RWPE1 (cell line): ENCODE results near the gene VAC14.
A peak's percentile ranks its signal among the peaks of the same experiment; 100 is the strongest.

Source experiments
- CTCF ChIA-PET: fragments of 350-600 bp; sonication (Branson Sonifier 250); formaldehyde crosslinking; extraction: SDS; loops from one replicate; lab custom pipeline; 2021; lab: Yijun Ruan, JAX
- POLR2A ChIA-PET: fragments of 400-600 bp; formaldehyde crosslinking; extraction: SDS; loops from one replicate; lab custom pipeline; 2020; ENCODE audit warnings: antibody characterized with exemption; ENCODE audit not compliant: low non-redundant PET; lab: Yijun Ruan, JAX
- DNase-seq: peaks from one replicate; pipeline ENCODE4 v3.0.0; 2012; ENCODE audit warnings: low spot score
- H3K27ac ChIP-seq: fragments of 450-650 bp; 2 replicates; pipeline ENCODE4 v1.5.1; 2017
- TF ChIP-seq, protein P1 (sequence below): fragments of 450-650 bp; conservative IDR thresholded peaks from 2 replicates; pipeline ENCODE4 v1.5.1; 2017; ENCODE audit warnings: low read depth, mild to moderate bottlenecking

VAC14 gene

DNA sequence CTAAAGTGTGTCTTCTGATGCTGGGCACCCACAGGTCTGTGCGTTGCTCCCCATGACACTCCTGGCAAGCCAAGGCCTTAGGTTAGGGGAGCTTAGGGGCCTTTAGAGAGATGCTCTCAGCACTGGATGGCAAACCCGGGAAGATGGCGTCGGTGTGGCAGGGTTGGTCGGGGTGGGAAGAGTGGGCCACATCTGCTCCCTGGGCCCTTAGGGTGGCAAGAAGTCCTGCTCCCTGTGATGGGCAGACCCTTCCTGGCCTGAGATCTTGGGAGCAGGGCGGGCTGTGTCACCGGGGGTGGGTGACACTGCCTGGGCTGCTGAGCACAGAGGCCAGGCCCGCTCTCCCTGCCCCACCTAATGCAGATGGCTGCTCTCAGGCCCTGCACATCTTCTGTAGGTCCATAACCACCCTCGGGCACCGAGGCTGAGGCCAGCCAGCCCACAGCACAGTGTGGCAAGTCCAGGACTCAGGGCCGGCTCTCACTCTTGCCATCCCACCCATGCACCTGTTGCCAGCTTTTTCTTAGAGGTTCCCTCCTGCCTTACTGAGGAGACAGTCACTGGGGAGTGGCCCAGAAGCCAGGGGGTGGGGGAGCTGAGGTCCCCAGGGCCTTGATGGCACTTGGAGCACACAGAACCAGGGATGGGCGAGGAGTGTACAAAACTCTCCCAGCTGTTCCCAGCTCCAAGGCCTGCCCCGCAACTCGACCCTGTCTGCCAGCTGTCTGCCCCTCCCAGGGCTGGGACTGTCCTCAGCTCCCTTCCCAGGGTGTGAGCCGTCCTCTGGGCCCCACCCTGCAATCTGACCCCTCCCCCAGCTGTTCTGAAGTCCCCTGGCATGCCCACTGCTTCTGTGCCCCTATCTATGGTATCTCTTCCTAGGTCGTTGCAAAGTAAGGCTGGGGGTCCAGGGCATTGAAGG is 110.7 kb downstream of the VAC14 start:
- H3K27ac ChIP-seq, result peak overlapping the region; percentile 100
- TF ChIP-seq, protein P1, sequence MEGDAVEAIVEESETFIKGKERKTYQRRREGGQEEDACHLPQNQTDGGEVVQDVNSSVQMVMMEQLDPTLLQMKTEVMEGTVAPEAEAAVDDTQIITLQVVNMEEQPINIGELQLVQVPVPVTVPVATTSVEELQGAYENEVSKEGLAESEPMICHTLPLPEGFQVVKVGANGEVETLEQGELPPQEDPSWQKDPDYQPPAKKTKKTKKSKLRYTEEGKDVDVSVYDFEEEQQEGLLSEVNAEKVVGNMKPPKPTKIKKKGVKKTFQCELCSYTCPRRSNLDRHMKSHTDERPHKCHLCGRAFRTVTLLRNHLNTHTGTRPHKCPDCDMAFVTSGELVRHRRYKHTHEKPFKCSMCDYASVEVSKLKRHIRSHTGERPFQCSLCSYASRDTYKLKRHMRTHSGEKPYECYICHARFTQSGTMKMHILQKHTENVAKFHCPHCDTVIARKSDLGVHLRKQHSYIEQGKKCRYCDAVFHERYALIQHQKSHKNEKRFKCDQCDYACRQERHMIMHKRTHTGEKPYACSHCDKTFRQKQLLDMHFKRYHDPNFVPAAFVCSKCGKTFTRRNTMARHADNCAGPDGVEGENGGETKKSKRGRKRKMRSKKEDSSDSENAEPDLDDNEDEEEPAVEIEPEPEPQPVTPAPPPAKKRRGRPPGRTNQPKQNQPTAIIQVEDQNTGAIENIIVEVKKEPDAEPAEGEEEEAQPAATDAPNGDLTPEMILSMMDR, result no peak
- ChIA-PET POLR2A (no interaction called here), CTCF (interaction anchor here (0.6 to 1.0 kb wide), 3 partner anchors 36 to 80 kb away, joined by 3 to 5 read pairs (median 3); no protein-coding TSS in a partner anchor)
- DNase-seq, result no peak

DNA sequence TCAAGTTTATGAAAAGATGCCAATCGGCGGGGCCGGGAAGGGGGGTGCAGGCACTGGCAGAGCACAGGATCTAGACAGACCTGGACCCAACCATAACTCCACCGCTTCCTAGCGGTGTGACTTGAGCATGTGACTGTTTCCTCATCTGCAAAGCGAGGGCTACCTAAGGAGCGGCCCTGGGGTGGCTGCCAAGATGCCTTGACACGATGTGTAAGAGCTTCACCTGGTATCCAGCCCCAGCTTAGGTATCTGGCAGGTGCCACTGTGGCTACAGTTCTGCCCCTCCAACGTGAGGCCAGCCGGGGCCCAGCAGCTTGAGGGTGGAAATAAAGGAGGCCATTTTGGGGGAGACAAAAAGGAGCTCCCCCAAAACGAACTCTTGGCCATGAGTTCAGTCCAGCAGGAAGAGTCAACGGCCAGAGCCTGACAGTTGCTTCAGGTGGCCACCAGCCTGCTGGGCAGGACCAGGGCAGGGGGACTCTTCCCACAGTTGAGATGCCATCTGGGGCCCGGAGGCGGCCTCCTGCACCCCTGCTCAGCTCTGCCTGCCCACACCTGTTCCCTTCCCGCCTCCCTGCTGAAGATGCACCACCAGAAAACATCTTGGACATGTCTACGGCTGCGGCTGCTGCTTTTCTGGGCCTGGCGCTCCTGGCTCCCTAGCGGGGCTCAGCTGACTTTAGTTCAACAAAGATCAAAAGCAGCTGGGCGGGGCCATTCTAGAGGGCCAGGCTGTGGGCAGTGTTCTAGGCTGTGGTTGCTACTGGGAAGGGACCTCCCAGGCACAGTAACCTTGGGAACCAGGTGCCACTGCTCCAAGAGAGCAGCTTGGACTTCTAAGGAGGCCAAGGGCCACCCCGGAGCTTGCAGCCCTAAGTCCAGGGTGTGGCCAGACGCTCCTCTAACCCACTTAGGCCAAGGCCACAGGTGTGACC is 111.7 kb downstream of the VAC14 start:
- CTCF ChIA-PET, result interaction anchor here (0.6 to 1.1 kb wide), 4 partner anchors 26 to 825 kb away, joined by 3 to 11 read pairs (median 4); no protein-coding TSS in a partner anchor
- no peak for DNase-seq
- POLR2A ChIA-PET, result no interaction called here
- TF ChIP-seq, protein P1, result no peak
- H3K27ac ChIP-seq, result peak overlapping the region; percentile 100

DNA sequence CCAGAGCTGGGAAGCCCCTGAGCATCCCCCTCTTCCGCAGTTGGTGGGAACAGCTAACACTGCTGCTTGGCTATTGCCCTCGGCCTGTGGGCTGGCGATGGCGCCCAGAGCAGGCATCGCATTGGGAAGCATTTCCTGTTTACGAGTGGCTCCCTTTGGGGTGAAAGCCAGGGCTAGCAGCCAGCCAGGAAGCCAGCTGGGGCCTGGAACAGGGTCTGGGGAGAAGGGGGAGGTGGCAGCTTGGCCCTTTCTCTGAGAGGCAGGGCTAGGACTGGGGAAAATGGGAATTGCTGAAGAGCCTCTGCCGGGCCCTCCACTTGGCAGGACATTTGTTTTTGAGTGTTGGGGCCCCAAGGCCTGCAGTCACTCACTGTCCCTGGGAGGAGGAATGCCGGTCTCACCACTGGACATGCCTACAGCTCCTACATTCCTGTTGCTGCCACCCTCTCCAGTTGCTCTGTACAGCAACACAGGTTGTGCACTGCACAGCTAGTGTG is 112.7 kb downstream of the VAC14 start:
- no peak for DNase-seq
- ChIA-PET POLR2A (no interaction called here), CTCF (interaction anchor here (0.7 to 2.5 kb wide), 6 partner anchors 9 to 82 kb away, joined by 3 to 19 read pairs (median 6); no protein-coding TSS in a partner anchor)
- H3K27ac ChIP-seq, result peak overlapping the region; percentile 100
- TF ChIP-seq, protein P1, result no peak

DNA sequence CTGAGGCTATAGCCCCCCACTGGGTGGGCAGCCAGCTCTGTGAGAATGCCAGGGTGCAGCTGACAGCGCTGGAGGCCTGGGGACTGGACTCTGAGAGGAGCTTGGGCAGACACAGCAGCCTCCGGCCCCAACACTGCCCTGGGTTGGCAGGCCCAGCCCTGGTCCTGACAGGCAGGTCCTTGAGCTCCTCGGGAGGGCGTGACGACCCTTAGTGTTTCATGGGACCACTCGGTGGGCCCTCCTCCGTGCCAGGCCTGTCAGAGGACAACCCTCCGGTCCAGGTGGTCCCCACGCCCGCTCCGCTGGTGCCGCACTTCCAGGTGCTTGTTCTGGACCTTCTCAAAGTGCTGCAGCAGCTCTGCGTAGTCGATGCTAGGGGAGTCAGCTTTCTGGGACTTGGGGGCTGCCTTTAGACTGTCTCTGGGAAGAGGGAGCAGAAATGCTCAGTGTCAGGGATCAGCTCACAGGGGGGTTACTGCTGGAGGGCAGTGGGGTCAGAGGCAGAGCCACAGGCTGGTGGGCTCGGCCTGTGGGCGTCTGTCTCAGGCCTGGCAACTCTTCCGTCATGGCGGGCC is 113.2 kb downstream of the VAC14 start:
- peak overlapping the region; percentile 100 for H3K27ac ChIP-seq
- ChIA-PET CTCF (interaction anchor here (0.7 to 2.5 kb wide), 5 partner anchors 9 to 82 kb away, joined by 3 to 19 read pairs (median 5); no protein-coding TSS in a partner anchor), POLR2A (no interaction called here)
- TF ChIP-seq, protein P1, result no peak
- DNase-seq, result no peak

DNA sequence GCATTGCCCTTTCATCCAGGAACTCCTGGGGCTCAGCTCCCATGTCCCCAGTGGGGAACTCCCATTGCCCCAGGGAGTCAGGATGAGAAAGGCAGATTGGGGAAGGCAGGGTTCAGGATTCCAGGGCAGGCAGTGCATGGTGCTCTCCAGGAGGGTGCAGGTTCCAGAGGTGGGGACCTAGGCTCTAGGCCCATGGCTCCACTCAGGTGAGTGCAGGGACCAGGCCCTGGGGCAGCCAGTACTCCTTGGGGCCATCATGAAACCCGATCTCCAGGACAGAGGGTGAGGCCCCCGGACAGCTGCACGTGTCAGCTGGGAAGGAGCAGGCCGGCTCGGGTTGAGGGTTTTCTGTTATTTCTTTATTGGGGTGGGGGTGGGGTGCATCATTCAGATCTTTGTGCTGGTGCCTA is 113.9 kb downstream of the VAC14 start:
- H3K27ac ChIP-seq, result peak overlapping the region; percentile 100
- no peak for DNase-seq
- ChIA-PET CTCF (interaction anchor here (0.6 to 2.5 kb wide), 6 partner anchors 8 to 84 kb away, joined by 3 to 19 read pairs (median 3); no protein-coding TSS in a partner anchor), POLR2A (interaction anchor here (0.7 kb wide), 1 partner anchor 28 kb away, joined by 3 read pairs; no protein-coding TSS in a partner anchor)
- TF ChIP-seq, protein P1, result no peak
